A549 treated with dexamethasone at 1 μM for 4 hours (cell line): ENCODE data around the gene CAB39. TPM values are rescaled to one million over a fixed set of nuclear protein-coding genes. Genes with fewer than 3 reads are reported as not detected.

ENCODE experiments used
- total RNA-seq: library from RNA; stranded (reverse); fragments of 200-300 nt; extraction: Qiagen RNA extraction; gene quantifications from 5 replicates; pipeline ENCODE4 v1.2.3, GENCODE V29; 2022

The CAB39 gene
- 50.0 to 70.9 TPM (median 64.7 TPM) in 5 replicates for total RNA-seq

DNA sequence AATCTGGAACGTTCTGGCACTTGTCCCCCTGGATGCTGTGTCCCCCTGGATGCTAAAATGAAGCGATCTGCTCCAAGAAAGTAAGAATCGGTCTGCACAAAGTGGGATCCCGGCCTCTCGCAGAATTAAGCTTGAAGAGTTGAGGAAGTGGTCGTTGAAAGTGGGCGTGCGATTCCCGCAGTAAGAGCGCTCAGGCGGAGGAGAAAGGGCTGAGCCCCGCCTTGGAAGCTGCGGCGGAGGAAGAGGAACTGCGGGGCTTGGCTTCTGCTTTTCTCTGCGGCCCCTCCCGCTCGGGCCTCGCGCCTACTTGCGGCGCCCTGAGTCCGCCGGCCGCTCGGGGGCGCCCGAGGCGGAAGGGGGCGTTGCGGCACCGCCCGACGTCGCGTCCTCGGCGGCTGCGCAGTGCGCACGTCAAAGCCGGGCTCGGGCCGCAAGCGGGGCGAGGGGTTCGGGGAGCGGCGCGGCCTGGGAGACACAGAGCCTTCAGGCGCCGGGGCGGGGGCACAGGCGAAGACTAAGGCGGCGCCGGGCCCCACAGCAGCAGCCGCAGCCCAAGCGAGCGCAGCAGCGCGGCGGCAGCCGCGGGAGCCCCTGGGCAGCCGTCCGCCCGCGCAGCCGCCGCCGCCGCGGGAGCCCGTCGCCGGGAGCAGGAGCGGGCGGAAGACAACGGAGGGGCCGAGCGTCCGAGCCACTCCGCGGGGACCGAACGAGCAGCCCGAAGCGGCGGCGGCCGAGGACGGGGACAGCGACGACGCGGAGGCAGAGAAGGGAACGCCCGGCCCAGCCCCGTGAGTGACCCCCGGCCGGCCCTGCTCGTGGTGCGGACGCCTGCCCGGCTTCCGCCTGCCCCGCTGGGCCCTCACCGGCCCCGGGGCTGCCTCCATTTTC, at the start of gene CAB39:
Gene CAB39 (plus strand): TSS at position 400 of the 888 bp plus-strand sequence. CDS start 47,160 bp downstream, outside the sequence.

GRCh38 chr2:230864605-230865306, 152.1 kb downstream of the CAB39 start, which contains the start of gene ITM2C:
Gene ITM2C (plus strand): TSS chr2:230864942. CDS start chr2:230865026, 84 bp downstream.

Other genes starting within 250 kb of the CAB39 start
- gene ITM2C, start 152.1 kb downstream of the CAB39 start, total RNA-seq, result 68.3 to 79.9 TPM (median 78.4 TPM) in 5 replicates
- 0.02 TPM in 1 of 5 replicates, not detected in the others for gene GPR55, start 212.4 kb downstream of the CAB39 start, total RNA-seq